NCI-H748 treated with DMSO at 0.1 percent for 48 hours (cell line): ENCODE results near the gene SEMA5A.
"Not testable (repeated sequence)": the region's sequence is repeated elsewhere in the genome, so short reads cannot be mapped to it uniquely, and the experiment has no call there.

ENCODE experiments used
- DNase-seq: peaks from one replicate; lab custom pipeline; 2025; lab: John Stamatoyannopoulos, UW

Gene SEMA5A

DNA sequence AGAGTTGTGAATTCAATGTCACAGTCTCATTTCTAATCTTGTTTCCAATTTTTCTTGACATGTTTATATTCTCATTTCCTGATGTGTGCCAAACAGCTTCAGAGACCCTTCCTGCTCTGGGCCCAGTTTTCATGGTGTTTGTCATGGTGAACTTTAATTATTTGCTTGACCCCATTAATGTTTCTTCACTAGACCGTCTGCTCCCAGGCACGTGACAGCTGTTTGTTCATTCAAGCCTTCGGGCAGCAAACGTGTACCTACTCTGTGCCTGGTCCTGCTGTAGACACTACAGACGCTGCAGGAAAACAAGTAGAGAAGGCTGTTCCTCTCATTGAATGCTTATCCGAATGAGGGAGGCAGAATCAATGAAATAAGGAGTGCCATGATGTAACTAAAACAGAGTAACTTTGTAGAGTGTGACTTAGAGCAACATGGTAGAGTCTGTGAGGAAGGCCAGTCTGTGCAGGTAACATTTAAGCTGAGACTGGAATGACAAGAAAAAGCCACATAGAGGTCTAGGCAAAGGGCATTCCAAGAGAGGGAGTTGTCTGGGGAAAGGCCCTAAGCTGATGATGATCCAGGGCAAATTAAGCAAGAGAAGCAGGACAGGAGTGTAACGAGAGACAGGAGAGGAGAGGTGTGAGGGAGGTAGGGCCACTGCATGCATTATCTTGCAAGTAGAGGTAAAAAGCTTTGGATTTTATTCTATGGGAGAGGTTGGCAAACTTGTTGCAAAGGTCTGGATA is 191.4 kb downstream of the SEMA5A start:
- DNase-seq, result no peak

- DNase-seq, result not testable (repeated sequence)
Observed at GRCh38 chr5:9353048-9353447, 192.8 kb downstream of the SEMA5A start.

DNA sequence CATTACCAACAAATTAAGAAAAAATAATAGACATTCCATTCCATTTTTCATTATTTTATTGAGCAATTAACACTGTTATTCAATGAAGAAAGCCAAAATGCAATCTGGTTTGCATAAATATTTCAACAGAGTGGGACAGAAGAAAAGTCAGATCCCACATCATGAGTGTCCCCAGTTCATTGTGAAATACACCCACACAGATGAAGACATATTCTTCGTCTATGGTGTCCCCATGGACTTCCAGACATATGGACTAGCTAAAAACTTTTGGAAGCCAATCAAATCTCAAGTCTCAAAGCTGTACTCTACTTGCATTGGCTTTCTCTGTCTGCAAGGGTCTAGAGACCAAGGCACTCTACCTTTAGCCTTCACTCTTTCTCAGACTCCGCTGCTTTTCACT is 194.3 kb downstream of the SEMA5A start:
- DNase-seq, result no peak

DNA sequence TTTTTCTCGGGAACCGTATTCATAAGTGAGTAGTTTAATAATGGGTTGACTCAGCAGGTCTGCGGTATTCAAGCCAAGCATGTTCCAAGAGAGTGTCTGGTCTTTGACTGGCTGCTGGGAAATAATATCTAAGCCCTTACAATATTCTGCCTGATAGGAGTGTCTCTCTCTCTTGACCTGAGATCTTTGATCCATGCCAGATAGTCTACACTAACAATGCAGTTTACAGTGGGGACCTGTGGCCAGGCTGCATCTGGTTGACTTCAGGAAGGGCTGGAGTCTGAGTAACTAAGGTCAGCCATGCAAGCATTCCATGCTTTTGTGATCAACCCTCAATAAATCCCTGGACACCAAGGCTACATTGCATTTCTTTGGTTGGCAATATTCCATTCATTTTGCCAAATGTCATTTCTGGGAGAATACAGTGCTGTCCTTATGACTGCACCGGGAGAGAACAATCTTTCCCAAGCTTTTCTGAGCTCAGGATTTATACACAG is 195.5 kb downstream of the SEMA5A start:
- DNase-seq, result no peak

DNA sequence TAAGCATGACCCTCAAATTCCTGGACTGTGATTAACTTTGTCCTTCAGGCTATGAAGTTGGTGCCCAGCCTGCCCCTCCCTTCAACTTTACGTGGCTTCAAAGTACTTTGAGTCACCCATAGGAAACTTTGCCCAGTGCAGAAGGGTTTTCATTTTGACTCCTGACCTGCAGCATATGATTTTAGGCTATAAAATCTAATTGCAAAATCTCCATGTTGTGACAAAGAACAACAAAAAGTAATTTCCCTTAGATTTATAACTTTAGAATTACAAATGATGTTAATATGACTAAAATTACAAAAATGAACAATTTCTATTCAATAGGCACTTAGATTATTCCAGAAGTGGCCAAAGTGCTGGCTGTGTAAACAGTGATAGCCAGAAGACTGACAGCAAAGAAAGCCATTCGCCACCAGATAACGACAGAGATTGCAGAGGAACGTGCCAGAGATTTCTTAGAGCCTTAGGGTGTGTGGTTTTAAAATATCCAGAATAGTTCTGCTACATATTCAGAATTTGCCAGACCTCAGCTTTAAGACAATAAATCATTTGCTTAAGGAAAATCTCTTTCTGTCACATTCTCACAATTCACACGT is 197.4 kb downstream of the SEMA5A start:
- DNase-seq, result no peak

DNA sequence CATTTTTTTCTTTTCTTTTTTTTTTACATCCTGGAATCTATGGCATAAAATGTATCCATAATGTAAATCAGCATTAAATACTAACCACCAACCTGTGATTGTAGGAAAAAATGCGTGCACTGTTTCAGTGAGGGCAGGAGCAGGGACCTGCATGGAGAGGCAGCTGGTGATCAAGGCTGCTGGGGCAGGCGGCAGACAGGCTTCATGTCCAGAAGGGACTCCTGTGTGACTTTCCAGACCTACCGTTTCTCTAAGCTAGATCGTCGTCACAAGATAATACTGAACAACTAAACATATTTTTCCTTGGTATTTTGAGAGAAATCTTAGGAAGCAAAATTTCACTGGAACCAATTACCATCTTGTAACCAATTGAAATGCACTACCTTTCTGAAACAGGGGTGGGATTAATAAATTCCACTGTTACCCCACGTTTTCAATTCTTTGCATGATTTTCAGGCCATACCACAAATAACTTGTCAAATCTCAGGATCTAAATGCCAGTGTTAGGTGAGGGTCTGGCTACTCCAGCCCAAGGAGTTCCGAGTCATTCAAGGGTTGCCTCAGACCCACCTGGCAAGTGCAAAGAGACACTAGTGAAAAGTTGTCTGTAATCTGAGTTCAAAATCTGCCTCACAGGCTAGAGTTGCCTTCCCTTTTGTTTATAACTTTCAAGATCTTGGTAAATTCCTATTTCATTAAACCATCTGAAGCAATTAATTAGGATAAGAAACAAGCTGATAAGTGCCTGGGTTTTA is 198.2 kb downstream of the SEMA5A start:
- DNase-seq, result no peak

DNA sequence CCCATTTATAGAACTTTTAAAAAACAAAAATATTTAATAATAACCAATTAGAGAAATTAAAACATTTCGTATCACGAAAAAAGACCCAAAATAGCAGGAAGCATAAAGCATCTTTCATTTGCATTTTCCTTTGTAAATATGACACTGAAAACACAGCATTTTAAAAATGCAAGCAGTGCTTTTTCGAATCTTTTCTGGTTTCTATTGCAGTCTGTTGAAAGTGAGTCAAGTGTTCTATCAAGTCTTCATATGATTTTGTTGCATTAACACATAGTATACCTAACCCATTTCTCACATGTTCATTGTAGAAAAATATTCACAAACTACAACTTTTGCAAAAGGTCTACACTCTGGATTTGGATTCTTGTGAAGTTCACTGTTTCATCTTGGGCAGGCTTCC is 198.8 kb downstream of the SEMA5A start:
- DNase-seq, result no peak

GRCh38 chr5:9344751-9345240 is 201.1 kb downstream of the SEMA5A start:
- no peak for DNase-seq

GRCh38 chr5:9343146-9343850 is 202.6 kb downstream of the SEMA5A start:
- DNase-seq, result no peak

- DNase-seq, result no peak
Observed at GRCh38 chr5:9342161-9342787, 203.6 kb downstream of the SEMA5A start.

- no peak for DNase-seq
Observed at GRCh38 chr5:9340085-9340484, 205.8 kb downstream of the SEMA5A start.

GRCh38 chr5:9339206-9339818 is 206.6 kb downstream of the SEMA5A start:
- no peak for DNase-seq

DNA sequence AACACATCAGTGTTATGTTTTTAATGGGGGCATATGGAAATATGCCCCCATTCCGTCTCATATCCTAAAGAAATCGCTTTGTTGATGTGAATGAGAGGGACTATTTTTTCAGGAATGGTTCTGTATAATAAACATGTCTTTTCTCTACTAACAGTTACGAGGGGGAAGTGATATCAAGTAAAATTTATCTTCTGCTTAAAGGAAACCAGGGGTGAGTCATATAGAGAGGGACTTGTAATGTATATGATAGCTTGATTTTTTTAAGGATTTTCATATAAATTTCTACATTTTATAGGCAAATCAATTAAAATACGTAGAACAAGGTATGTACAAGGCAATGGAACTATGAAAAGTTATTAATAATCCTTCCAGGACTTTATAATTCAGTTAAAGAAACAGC is 207.1 kb downstream of the SEMA5A start:
- no peak for DNase-seq

- DNase-seq, result no peak
Observed at GRCh38 chr5:9337928-9338595, 207.8 kb downstream of the SEMA5A start.

- DNase-seq, result no peak
Observed at GRCh38 chr5:9335754-9336495, 209.9 kb downstream of the SEMA5A start.

- DNase-seq, result no peak
Observed at GRCh38 chr5:9335269-9335668, 210.6 kb downstream of the SEMA5A start.

DNA sequence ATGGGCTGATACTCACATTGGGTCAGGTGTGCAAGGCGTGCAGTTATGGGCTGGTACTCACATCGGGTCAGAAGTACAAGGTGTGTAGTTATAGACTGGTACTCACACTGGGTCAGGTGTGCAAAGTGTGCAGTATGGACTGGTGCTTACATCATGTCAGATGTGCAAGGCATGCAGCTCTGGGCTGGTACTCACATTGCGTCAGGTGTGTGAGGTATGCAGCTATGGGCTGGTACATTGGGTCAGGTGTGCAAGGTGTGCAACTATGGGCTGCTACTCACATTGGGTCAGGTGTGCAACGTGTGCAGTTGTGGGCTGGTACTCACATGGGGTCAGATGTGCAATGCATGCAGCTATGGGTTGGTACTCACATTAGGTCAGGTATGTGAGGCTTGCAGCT is 213.8 kb downstream of the SEMA5A start:
- DNase-seq, result no peak

- no peak for DNase-seq
Observed at GRCh38 chr5:9331372-9331771, 214.5 kb downstream of the SEMA5A start.

GRCh38 chr5:9329125-9329524 is 216.8 kb downstream of the SEMA5A start:
- no peak for DNase-seq

DNA sequence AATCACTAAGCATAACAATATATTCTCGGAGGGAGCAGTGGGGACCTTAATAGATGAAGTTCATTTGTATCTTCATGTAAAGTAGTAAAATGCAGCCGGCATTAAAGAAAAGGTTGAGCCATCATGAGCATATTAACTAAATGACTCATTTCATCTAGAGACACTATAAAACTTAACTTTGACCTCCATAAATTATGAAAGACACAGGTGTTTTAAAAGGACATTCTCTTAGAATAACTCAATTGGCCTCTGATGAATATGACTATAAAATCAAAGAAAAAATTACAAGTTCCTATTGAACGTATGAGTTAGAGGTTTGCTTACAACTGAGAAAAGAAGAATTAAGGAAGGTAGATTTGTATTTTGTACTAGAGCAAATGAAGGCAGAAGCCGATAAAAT is 220.3 kb downstream of the SEMA5A start:
- DNase-seq, result no peak
